Loucy (cell line): ENCODE measurements around the gene MPHOSPH6.
"Not testable (repeated sequence)": the region's sequence is repeated elsewhere in the genome, so short reads cannot be mapped to it uniquely, and the experiment has no call there.

Experiments
- H2AFZ ChIP-seq: fragments of 200-600 bp; sonication (generic); 2 replicates; pipeline ENCODE4 v1.6.0; 2016; ENCODE audit warnings: antibody characterized with exemption, mild to moderate bottlenecking, low read length, moderate library complexity
- H3F3A ChIP-seq: fragments of 200-600 bp; 2 replicates; pipeline ENCODE4 v1.6.0; 2016; ENCODE audit warnings: antibody characterized with exemption, low read depth, mild to moderate bottlenecking
- H3K27me3 ChIP-seq: fragments of 200-600 bp; sonication (generic); 2 replicates; pipeline ENCODE4 v1.6.1; 2014; ENCODE audit warnings: low read length, mild to moderate bottlenecking; ENCODE audit not compliant: insufficient read depth, poor library complexity, severe bottlenecking
- H3K36me3 ChIP-seq: fragments of 200-600 bp; sonication (generic); 2 replicates; pipeline ENCODE4 v1.6.1; 2016; ENCODE audit warnings: low read length; ENCODE audit not compliant: insufficient read depth
- H3K4me1 ChIP-seq: fragments of 200-600 bp; sonication (generic); 2 replicates; pipeline ENCODE4 v1.5.1; 2014; ENCODE audit warnings: low read length, mild to moderate bottlenecking; ENCODE audit not compliant: insufficient read depth, poor library complexity, severe bottlenecking
- H3K4me2 ChIP-seq: fragments of 200-600 bp; sonication (generic); 2 replicates; pipeline ENCODE4 v1.6.0; 2014; ENCODE audit warnings: antibody characterized with exemption, low read length, low read depth, mild to moderate bottlenecking; ENCODE audit not compliant: poor library complexity, severe bottlenecking
- H3K4me3 ChIP-seq: fragments of 200-600 bp; sonication (generic); 2 replicates; pipeline ENCODE4 v1.5.1; 2014; ENCODE audit warnings: low read length, mild to moderate bottlenecking, mixed read lengths; ENCODE audit not compliant: poor library complexity, severe bottlenecking
- H3K79me2 ChIP-seq: fragments of 200-600 bp; sonication (generic); 2 replicates; pipeline ENCODE4 v1.6.1; 2014; ENCODE audit warnings: low read length; ENCODE audit not compliant: insufficient read depth
- H3K9ac ChIP-seq: fragments of 200-600 bp; sonication (generic); 2 replicates; pipeline ENCODE4 v1.6.0; 2014; ENCODE audit warnings: mild to moderate bottlenecking, low read depth, low read length, moderate library complexity; ENCODE audit not compliant: poor library complexity, severe bottlenecking
- H3K9me2 ChIP-seq: fragments of 200-600 bp; sonication (generic); replicated peaks from 2 replicates; pipeline ENCODE4 v1.6.1; 2016; ENCODE audit warnings: low read depth, low read length, mixed read lengths
- H3K9me3 ChIP-seq: fragments of 200-600 bp; sonication (generic); 2 replicates; pipeline ENCODE4 v1.6.1; 2014; ENCODE audit warnings: mild to moderate bottlenecking, antibody characterized with exemption, low read length, low read depth; ENCODE audit not compliant: insufficient read depth
- H4K20me1 ChIP-seq: fragments of 200-600 bp; sonication (generic); 2 replicates; pipeline ENCODE4 v1.6.0; 2014; ENCODE audit warnings: antibody characterized with exemption, low read length, mild to moderate bottlenecking; ENCODE audit not compliant: insufficient read depth, poor library complexity, severe bottlenecking
- EZH2phosphoT487 ChIP-seq: fragments of 200-600 bp; IDR thresholded peaks from 2 replicates; pipeline ENCODE4 v1.6.1; 2018; ENCODE audit warnings: antibody characterized with exemption, mild to moderate bottlenecking, moderate library complexity, borderline replicate concordance
- TF ChIP-seq, protein P1 (sequence below): fragments of 200-600 bp; sonication (generic); conservative IDR thresholded peaks from 2 replicates; pipeline ENCODE4 v1.5.1; 2014; ENCODE audit warnings: mild to moderate bottlenecking, antibody characterized with exemption, low read length

The MPHOSPH6 gene

GRCh38 chr16:82116535-82116934 is 53.5 kb downstream of the MPHOSPH6 start:
- Histone ChIP-seq H3F3A (no peaks in the 10 kb centered on the region), H3K27me3 (no peaks in the 10 kb centered on the region), H4K20me1 (no peaks in the 10 kb centered on the region), H3K79me2 (no peaks in the 10 kb centered on the region), H3K36me3 (no peaks in the 10 kb centered on the region), H3K4me3 (no peak overlapping the region), H3K9ac (no peak overlapping the region), H3K4me1 (no peaks in the 10 kb centered on the region), H3K9me3 (no peaks in the 10 kb centered on the region), H3K4me2 (no peak overlapping the region), H3K9me2 (no peaks in the 10 kb centered on the region), H2AFZ (no peak overlapping the region)
- TF ChIP-seq, protein P1, sequence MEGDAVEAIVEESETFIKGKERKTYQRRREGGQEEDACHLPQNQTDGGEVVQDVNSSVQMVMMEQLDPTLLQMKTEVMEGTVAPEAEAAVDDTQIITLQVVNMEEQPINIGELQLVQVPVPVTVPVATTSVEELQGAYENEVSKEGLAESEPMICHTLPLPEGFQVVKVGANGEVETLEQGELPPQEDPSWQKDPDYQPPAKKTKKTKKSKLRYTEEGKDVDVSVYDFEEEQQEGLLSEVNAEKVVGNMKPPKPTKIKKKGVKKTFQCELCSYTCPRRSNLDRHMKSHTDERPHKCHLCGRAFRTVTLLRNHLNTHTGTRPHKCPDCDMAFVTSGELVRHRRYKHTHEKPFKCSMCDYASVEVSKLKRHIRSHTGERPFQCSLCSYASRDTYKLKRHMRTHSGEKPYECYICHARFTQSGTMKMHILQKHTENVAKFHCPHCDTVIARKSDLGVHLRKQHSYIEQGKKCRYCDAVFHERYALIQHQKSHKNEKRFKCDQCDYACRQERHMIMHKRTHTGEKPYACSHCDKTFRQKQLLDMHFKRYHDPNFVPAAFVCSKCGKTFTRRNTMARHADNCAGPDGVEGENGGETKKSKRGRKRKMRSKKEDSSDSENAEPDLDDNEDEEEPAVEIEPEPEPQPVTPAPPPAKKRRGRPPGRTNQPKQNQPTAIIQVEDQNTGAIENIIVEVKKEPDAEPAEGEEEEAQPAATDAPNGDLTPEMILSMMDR: no peak
- TF ChIP-seq EZH2phosphoT487: no peak

DNA sequence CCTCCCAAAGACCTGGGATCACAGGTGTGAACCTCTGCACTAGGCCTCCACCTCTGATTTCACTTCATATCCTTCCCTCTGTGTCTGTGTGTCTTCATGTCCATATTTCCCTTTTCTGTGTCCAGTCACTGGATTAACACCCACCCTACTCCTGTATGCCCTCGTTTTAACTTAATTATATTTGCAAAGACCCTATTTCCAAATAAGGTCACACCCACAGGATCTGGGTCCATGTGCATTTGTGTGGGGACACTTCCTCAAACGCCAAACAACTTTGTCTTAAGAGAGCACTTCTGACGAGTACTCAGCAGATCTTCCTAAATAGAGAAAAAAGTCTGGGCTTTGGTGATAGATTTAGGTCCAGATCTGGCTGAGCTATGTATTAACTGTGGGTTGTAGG is 56.3 kb downstream of the MPHOSPH6 start:
- Histone ChIP-seq H4K20me1 (no peaks in the 10 kb centered on the region), H3K4me3 (no peak overlapping the region), H2AFZ (no peak overlapping the region), H3K9me2 (no peaks in the 10 kb centered on the region), H3K9me3 (no peaks in the 10 kb centered on the region), H3K79me2 (no peaks in the 10 kb centered on the region), H3F3A (no peaks in the 10 kb centered on the region), H3K4me2 (no peak overlapping the region), H3K27me3 (no peaks in the 10 kb centered on the region), H3K4me1 (no peaks in the 10 kb centered on the region), H3K36me3 (no peaks in the 10 kb centered on the region), H3K9ac (no peak overlapping the region)
- TF ChIP-seq, protein P1: no peak
- no peak for TF ChIP-seq EZH2phosphoT487

DNA sequence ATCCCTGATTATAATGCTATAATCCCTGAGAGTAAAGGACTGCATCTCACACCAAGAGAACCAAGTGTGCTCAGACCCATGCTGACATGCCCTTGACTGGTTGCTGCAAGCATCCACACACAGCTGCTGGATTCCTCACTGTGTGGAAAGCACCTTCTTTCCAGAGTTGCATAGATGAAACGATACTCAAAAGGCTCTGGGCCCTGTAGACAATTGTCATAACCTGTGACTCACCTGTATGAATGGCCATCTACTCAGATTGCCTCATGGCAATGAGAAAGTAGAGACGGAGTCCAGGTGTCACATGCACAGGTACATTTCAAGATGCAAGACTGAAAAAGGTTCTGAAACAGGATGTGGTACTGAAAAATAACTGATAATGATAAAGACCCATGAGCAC is 58.1 kb downstream of the MPHOSPH6 start:
- Histone ChIP-seq H3K79me2 (no peaks in the 10 kb centered on the region), H3K4me3 (no peak overlapping the region), H3F3A (no peaks in the 10 kb centered on the region), H2AFZ (no peak overlapping the region), H3K9me3 (no peaks in the 10 kb centered on the region), H3K4me2 (no peak overlapping the region), H3K36me3 (no peaks in the 10 kb centered on the region), H3K9me2 (no peaks in the 10 kb centered on the region), H3K27me3 (no peaks in the 10 kb centered on the region), H4K20me1 (no peaks in the 10 kb centered on the region), H3K9ac (no peak overlapping the region), H3K4me1 (no peaks in the 10 kb centered on the region)
- TF ChIP-seq, protein P1: no peak
- TF ChIP-seq EZH2phosphoT487: no peak

- not testable (repeated sequence) for H3K79me2 ChIP-seq, H4K20me1 ChIP-seq, H3K4me3 ChIP-seq, H2AFZ ChIP-seq, H3K4me2 ChIP-seq, H3K27me3 ChIP-seq, H3K9ac ChIP-seq, H3K9me3 ChIP-seq, H3F3A ChIP-seq, H3K36me3 ChIP-seq, H3K4me1 ChIP-seq, H3K9me2 ChIP-seq
These were observed 60.8 kb downstream of the MPHOSPH6 start for GRCh38 chr16:82109266-82109665.
